Measurements from ENCODE around the gene FOXO3B.
"Not testable (repeated sequence)": the region's sequence is repeated elsewhere in the genome, so short reads cannot be mapped to it uniquely, and the experiment has no call there.

FOXO3B gene

DNA sequence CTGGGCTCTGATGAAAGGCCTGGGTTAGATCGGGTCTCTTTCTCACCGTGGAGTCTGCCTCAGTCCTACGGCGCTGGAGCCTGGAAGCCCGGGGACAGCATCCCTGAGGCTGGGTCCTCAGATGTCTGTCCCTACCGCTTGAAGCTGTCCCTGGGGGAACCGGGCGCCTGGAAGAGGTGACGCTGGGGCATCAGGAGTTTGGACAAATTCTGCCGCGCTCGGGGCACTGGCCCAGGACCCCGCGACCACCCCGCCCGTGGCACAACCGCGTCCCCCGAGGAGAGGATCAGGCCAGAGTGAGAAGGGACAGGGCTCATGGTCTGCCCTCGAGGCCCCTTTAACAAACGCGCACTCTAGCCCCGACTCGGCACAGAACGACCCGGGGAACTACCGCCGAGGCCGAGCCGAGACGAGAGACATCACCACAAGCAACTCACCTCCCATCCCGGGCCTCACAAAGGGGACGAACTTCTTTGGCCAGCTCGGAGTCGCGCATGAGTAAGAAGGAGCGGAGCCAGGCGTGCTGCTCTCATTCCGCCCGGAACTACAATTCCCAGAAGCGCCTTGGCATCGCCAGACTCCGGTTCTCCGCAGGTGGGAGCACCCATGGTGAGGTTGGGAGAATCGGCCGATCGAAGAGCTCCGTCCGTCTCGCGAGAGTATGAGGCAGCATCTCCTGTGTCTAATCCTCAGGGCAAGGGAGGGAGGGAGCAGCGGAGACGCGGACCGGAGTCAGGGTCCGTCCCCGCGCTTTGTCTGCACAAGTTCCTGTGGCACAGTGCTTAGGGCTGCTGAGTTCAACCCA, at the start of gene FOXO3B:
FOXO3B (minus strand) TSS at position 548 of the 805 bp plus-strand sequence. CDS start 663 bp downstream, outside the sequence.
- in situ Hi-C loops (cut with HindIII; ENCODE audit: low pct_ligation_motif_present, low pct_unique_long_range_greater_than_20kb, low sequenced_read_pairs): not testable (repeated sequence)
- peak; percentile 55 for DNase-seq

GRCh38 chr17:18723509-18723908, 41.4 kb upstream of the FOXO3B start:
- in situ Hi-C loops (cut with HindIII; ENCODE audit: low pct_ligation_motif_present, low pct_unique_long_range_greater_than_20kb, low sequenced_read_pairs): not testable (repeated sequence)
- peak; percentile 1 for DNase-seq

GRCh38 chr17:18722612-18723011, 40.5 kb upstream of the FOXO3B start:
- in situ Hi-C loops (cut with HindIII; ENCODE audit: low pct_ligation_motif_present, low pct_unique_long_range_greater_than_20kb, low sequenced_read_pairs); DNase-seq: not testable (repeated sequence)

DNA sequence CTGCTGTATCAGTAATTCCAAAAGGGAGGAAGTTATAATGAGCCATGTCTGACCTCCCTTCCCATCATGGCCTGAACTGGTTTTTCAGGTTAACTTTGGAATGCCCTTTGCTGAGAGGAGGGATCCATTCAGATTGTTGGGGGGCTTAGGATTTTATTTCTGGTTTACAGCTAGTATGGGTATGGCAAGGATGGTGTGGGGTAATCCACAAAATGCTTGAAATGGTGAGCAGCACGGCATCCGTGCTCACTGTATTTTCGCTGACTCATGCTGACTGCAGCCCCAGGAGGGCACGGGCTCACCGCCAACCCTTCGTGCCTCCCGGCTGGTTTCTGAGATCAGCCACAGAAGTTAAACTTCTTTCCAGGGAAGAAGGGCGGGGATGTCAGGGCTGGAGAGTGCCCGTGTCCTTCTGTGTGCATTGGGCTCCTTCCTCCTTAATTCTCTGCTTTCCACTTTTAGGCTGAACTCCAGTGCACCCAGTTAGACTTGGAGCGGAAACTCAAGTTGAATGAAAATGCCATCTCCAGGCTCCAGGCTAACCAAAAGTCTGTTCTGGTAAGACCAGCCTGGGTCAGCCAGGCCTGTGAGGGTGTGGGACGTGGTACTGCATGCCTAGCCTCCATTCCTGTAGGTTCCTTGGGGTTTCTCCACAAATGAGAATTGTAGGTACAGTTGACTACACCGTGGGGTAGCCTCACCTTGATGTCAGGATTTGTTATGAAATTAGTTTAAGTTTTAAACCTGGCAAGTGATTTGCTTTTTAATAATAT, 39.8 kb upstream of the FOXO3B start:
- in situ Hi-C loops (cut with HindIII; ENCODE audit: low pct_ligation_motif_present, low pct_unique_long_range_greater_than_20kb, low sequenced_read_pairs); DNase-seq: not testable (repeated sequence)

DNA sequence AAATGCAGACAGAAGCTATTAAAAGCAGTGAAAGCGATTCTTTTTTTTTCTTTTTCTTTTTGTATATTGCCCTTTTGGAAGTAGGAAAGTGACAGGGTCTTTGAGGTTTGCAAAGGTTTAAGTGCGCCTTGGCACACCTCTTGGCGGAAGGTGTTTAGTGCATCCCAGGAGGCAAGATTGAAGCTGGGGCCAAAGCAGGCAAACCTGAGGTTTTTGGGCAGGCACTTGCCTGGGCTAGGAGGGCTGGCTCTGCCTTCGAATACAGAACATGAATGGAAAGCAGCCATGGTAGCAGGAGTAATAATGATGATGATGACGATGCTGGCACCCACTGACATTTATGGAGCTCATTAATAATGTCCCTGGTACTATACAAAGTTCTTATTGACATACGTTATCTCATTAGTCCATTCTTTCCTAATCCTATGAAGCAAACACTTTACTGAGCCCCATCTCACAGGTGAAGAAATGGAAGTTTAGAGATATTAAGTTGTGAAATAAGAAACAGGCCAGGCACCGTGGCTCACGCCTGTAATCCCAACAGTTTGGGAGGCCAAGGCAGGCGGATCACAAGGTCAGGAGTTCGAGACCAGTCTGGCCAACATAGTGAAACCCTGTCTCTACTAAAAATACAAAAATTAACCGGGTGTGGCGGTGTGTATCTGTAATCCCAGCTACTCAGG, 37.5 kb upstream of the FOXO3B start:
- DNase-seq; in situ Hi-C loops (cut with HindIII; ENCODE audit: low pct_ligation_motif_present, low pct_unique_long_range_greater_than_20kb, low sequenced_read_pairs): not testable (repeated sequence)

DNA sequence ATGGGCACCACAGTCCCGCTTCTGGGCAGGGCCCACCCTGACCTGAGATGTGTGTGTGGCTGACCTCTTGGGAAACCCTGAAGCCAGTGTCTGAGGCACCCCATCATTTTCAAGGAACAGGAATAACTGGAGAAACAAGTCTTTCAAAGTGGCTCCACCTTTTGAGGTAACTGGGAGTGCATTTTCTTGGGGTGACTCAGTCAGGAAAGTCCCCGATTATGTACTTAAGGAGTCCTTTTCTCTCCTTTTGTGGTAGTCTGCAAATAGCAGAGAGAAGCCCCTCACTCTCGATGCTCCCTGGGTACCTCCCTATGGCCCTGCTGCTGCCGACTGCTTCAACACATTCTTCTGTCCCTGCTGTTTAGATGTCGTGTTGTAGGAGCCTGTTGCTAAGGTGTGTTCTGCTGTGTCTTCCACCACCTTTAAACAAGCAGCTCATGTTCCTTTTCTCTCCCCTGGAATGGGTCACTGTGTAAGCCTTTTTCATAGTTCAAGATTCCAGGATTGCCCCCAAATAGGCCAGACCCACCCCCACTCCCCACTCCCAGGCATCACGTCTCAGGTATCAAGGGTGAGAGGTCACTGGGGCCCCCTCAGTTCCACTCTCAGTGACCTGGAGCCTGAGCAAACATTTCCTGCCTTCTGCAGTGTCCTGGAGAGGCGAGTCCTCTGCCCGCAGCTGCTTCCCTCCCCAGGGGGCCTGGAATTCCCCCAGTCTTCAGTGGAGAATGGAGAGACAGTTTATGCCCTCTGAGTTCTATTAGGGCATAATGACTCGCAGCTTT, 36.7 kb upstream of the FOXO3B start:
- peak; percentile 75 for DNase-seq
- in situ Hi-C loops (cut with HindIII; ENCODE audit: low pct_ligation_motif_present, low pct_unique_long_range_greater_than_20kb, low sequenced_read_pairs): not testable (repeated sequence)

DNA sequence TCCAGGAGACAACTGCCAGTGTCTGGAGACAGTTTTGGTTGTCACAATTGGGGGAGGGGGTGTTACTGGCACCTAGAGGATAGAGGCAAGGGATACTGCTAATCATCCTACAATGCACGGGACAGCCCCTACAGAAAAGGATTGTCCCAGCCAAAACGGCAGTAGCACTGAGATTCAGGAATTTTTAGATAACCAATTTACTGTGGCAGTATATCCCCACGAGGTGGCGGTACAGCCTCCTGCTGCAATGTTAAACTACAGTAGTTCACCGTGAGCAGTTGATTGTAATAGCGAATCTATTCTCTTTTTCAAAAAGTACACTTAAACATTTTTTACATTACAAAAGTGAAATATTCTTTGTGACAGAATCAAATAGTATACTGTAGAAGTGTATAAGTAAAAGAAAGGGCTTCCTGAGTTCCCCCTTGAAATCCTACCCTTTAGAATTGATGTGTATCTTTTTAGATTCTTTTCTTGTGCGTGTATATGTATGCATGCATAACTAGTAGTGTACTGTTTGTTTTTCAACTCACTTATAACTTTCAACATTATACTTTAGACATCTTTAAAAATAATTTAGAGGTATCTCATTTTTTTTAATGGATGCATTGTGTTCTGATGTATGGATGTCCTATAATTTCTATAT, 30.4 kb upstream of the FOXO3B start:
- DNase-seq: peak; percentile 66
- in situ Hi-C loops (cut with HindIII; ENCODE audit: low pct_ligation_motif_present, low pct_unique_long_range_greater_than_20kb, low sequenced_read_pairs): not testable (repeated sequence)

DNA sequence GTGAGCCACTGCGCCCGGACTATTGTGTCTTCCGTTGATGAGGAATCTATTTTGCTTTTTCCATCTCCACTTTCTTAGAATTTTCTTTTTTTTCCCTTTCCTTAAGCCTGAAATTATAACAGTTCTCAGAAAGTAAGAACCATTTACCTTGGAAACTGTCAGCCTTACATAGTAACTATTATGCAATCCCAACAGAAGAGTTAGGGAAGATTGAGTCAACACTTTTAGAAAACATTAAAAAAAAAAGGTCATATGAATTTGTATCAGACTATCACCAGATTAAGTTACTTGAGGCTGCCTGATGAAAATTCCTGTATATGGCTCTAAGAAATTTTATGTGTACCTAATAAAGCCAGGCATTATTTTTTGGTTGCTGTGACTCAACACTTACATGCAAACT, 26.1 kb upstream of the FOXO3B start:
- in situ Hi-C loops (cut with HindIII; ENCODE audit: low pct_ligation_motif_present, low pct_unique_long_range_greater_than_20kb, low sequenced_read_pairs); DNase-seq: not testable (repeated sequence)

GRCh38 chr17:18705955-18706354, 23.8 kb upstream of the FOXO3B start:
- in situ Hi-C loops (cut with HindIII; ENCODE audit: low pct_ligation_motif_present, low pct_unique_long_range_greater_than_20kb, low sequenced_read_pairs): not testable (repeated sequence)

GRCh38 chr17:18698473-18699103, 16.5 kb upstream of the FOXO3B start:
- DNase-seq; in situ Hi-C loops (cut with HindIII; ENCODE audit: low pct_ligation_motif_present, low pct_unique_long_range_greater_than_20kb, low sequenced_read_pairs): not testable (repeated sequence)

More at GRCh38 chr17:18705955-18706354, 23.8 kb upstream of the FOXO3B start:
- DNase-seq: not testable (repeated sequence)

DNA sequence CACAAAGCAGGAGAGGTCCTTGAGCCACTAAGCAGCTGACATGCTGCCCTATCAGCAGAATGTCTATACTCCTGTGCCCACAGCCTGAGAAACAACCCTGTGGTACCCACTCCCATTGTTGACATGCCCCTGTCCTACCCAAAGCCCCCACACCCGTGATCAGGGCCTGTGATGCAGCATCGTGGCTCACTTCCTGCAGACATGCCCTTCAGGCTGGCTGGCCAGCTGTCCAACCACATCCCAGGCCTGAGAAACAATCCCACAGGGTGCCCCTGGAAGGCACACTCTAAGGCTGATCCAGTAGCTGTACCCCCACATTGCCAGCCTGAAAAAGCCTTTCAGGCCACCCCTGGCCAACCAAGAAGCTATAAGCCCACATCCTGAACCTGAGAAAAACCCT, 13.0 kb upstream of the FOXO3B start:
- DNase-seq; in situ Hi-C loops (cut with HindIII; ENCODE audit: low pct_ligation_motif_present, low pct_unique_long_range_greater_than_20kb, low sequenced_read_pairs): not testable (repeated sequence)

GRCh38 chr17:18682668-18683067, 554 bp upstream of the FOXO3B start:
- in situ Hi-C loops (cut with HindIII; ENCODE audit: low pct_ligation_motif_present, low pct_unique_long_range_greater_than_20kb, low sequenced_read_pairs); DNase-seq: not testable (repeated sequence)

DNA sequence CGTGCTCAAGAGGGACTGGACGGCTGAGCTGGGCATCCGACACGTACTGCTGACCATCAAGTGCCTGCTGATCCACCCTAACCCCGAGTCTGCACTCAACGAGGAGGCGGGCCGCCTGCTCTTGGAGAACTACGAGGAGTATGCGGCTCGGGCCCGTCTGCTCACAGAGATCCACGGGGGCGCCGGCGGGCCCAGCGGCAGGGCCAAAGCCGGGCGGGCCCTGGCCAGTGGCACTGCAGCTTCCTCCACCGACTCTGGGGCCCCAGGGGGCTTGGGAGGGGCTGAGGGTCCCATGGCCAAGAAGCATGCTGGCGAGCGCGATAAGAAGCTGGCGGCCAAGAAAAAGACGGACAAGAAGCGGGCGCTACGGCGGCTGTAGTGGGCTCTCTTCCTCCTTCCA, 4.7 kb downstream of the FOXO3B start:
- DNase-seq; in situ Hi-C loops (cut with HindIII; ENCODE audit: low pct_ligation_motif_present, low pct_unique_long_range_greater_than_20kb, low sequenced_read_pairs): not testable (repeated sequence)

DNA sequence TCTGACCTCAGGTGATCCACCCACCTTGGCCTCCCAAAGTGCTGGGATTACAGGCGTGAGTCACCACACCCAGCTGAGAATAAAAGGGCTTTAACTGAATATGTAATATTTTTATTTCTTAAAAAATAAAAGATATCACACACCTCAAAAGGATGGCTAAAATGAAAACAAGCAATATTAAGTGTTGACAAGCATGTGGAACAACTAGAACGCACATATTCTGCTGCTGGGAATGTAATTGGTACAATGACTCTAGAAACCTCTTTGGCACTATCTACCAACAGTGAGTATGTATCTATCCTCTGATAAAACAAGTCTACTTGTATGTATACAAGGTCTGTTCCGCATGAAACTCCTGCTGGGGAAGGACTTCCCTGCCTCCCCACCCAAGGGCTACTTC, 5.2 kb downstream of the FOXO3B start:
- in situ Hi-C loops (cut with HindIII; ENCODE audit: low pct_ligation_motif_present, low pct_unique_long_range_greater_than_20kb, low sequenced_read_pairs); DNase-seq: not testable (repeated sequence)

DNA sequence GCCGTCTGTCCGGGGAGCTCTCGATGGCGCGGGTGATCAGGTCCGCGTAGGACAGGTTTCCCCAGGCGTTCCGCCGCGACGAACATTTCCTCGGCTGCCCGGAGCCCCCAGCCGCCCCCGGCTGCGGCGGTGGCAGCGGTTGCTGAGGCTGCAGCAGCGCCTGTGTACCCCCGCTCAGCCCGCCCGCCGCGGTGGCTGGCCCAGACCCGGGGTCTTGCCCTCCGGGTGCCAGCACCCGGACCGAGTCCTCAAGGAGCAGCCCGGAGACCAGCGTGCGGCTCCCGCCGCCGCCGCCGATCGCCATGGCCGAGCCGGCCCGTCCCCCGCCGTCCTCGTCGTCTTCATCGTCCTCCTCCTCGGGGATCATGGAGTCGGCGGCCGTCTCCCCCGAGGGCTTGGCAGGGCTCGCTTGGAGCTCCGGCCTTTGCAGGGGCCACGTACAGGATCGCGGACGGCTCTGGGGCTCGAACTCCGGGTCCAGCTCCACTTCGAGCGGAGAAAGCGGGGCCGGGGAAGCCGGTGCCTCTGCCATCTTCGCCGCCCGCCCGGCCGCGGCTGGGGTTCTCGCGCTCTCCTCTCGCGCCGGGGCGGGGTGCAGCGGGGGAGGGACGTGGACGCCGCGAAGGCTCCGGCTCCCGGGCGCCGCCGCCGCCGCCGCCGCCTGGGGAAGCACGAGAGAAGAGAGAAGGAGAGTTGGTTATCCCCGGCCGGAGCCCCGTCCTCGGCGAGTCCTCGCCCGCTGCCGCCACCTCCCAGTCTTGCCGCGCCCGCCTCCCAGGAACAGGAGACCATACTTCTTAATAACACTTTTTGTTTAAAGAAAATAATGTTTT, 9.5 kb downstream of the FOXO3B start:
- in situ Hi-C loops (cut with HindIII; ENCODE audit: low pct_ligation_motif_present, low pct_unique_long_range_greater_than_20kb, low sequenced_read_pairs): not testable (repeated sequence)

GRCh38 chr17:18668625-18669024, 13.5 kb downstream of the FOXO3B start:
- in situ Hi-C loops (cut with HindIII; ENCODE audit: low pct_ligation_motif_present, low pct_unique_long_range_greater_than_20kb, low sequenced_read_pairs); DNase-seq: not testable (repeated sequence)

More for the DNA sequence above, 9.5 kb downstream of the FOXO3B start:
- not testable (repeated sequence) for DNase-seq

Measured in ACHN (cell line).